Measurements from ENCODE around the gene PPP4R2. TPM values are rescaled to one million over a fixed set of nuclear protein-coding genes. Genes with fewer than 3 reads are reported as not detected.

PPP4R2 gene
- total and polyA plus RNA-seq, 9 of the 15 experiments (the other 6 are each of a cell fraction or from before 2014, with no cell fraction given) = 11.0 to 49.6 (median 31.6) TPM

GRCh38 chr3:73010158-73010557, 13.5 kb downstream of the PPP4R2 start:
- 92% methylated on average over 6 of the region's 6 CpGs for WGBS (ENCODE audit: insufficient coverage, low coverage, missing lambda C conversion rate)
- TF ChIP-seq XRCC3 (IDR thresholded peaks at IDR 0.05) (no peak), POLR2G (IDR thresholded peaks at IDR 0.05; ENCODE audit: low read depth, low read length) (no peak), ZNF143 (CRISPR knock-in tag; IDR thresholded peaks at IDR 0.05) (no peak), ARID3A (IDR thresholded peaks at IDR 0.05; ENCODE audit: borderline replicate concordance, low read depth, low read length) (no peak), ZBTB7A (IDR thresholded peaks at IDR 0.05; ENCODE audit: borderline replicate concordance, control insufficient read depth, low read depth, low read length) (no peak), SPI1 (IDR thresholded peaks at IDR 0.05; ENCODE audit: borderline replicate concordance, low read depth, low read length) (no peak), HDAC2 (IDR thresholded peaks at IDR 0.05) (no peak), HDAC8 (tag; IDR thresholded peaks at IDR 0.05) (no peak), RFX5 (IDR thresholded peaks at IDR 0.05; ENCODE audit: low read depth, low read length) (no peak), ZNF280B (CRISPR knock-in tag; IDR thresholded peaks at IDR 0.05) (no peak), HNRNPK (IDR thresholded peaks at IDR 0.05; ENCODE audit: low read depth, low read length, poor library complexity, severe bottlenecking) (no peak), HMGN3 (IDR thresholded peaks at IDR 0.05; ENCODE audit: borderline replicate concordance, extremely low read depth, insufficient read length, low read depth, low read length) (no peak)
- TF ChIP-seq, protein P1, sequence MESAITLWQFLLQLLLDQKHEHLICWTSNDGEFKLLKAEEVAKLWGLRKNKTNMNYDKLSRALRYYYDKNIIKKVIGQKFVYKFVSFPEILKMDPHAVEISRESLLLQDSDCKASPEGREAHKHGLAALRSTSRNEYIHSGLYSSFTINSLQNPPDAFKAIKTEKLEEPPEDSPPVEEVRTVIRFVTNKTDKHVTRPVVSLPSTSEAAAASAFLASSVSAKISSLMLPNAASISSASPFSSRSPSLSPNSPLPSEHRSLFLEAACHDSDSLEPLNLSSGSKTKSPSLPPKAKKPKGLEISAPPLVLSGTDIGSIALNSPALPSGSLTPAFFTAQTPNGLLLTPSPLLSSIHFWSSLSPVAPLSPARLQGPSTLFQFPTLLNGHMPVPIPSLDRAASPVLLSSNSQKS (CRISPR knock-in tag; IDR thresholded peaks at IDR 0.05) = no peak
- TF ChIP-seq, protein P2, sequence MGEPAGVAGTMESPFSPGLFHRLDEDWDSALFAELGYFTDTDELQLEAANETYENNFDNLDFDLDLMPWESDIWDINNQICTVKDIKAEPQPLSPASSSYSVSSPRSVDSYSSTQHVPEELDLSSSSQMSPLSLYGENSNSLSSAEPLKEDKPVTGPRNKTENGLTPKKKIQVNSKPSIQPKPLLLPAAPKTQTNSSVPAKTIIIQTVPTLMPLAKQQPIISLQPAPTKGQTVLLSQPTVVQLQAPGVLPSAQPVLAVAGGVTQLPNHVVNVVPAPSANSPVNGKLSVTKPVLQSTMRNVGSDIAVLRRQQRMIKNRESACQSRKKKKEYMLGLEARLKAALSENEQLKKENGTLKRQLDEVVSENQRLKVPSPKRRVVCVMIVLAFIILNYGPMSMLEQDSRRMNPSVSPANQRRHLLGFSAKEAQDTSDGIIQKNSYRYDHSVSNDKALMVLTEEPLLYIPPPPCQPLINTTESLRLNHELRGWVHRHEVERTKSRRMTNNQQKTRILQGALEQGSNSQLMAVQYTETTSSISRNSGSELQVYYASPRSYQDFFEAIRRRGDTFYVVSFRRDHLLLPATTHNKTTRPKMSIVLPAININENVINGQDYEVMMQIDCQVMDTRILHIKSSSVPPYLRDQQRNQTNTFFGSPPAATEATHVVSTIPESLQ (CRISPR knock-in tag; IDR thresholded peaks at IDR 0.05) = no peak
- no peak for ATAC-seq
- no peak for DNase-seq (ENCODE audit: extremely low read depth in 1 of 4, low spot score in 3 of 4)
- intact Hi-C loops (cut with micrococcal nuclease) (no loop called here), in situ Hi-C loops (cut with MboI) (no loop called here)
- Histone ChIP-seq H3K36me3 (ENCODE audit: control insufficient read depth, insufficient read depth, low read length) (peaks cover 69% of the 10 kb centered on the region), H3K27ac (ENCODE audit: extremely low read depth, low read depth, low read length) (no peak overlapping the region), H2AFZ (ENCODE audit: low read depth, low read length) (no peak overlapping the region), H3K4me2 (ENCODE audit: insufficient read depth, low read length) (no peak overlapping the region), H3K9me1 (ENCODE audit: control insufficient read depth, insufficient read depth, low read length) (no peaks in the 10 kb centered on the region), H3K9ac (ENCODE audit: insufficient read depth in 1 of 2, low read depth in 2 of 2, low read length in 2 of 2) (no peak overlapping the region), H4K20me1 (replicated peaks; ENCODE audit: control insufficient read depth, insufficient read depth, low read length) (peaks cover 29% of the 10 kb centered on the region), H3K4me3 (no peak overlapping the region), H3K4me1 (replicated peaks in 1 of 2; ENCODE audit: control insufficient read depth in 2 of 2, insufficient read depth in 2 of 2, low read length in 2 of 2) (no peaks in the 10 kb centered on the region; a peak in 2 of 5 replicates), H3K9me3 (replicated peaks; ENCODE audit: control insufficient read depth, insufficient read depth, low read depth, low read length) (no peaks in the 10 kb centered on the region), H3K27me3 (ENCODE audit: control insufficient read depth in 2 of 2, insufficient read depth in 2 of 2, low read length in 2 of 2) (no peaks in the 10 kb centered on the region), H3K79me2 (ENCODE audit: control insufficient read depth, insufficient read depth, low read length) (peaks cover 100% of the 10 kb centered on the region)
- ChIA-PET CTCF (ENCODE audit: low intra/inter-chr PET ratio) (no interaction called here), POLR2A (interaction anchor here (0.6 to 3.2 kb wide), 4 partner anchors 11 to 13 kb away, joined by 3 to 12 read pairs (median 3); partner anchors contain the start of gene PPP4R2)
- no TSS peak for BruUV-seq (replicated peaks)
- FAIRE-seq = no peak
